GM12892 (cell line): Measurements from ENCODE around the gene LRFN2.

Experiments
- POLR2A ChIP-seq: IDR thresholded peaks from 2 replicates; pipeline ENCODE4 v1.6.1; 2011; ENCODE audit warnings: low read depth, low read length, control low read depth
- POLR2AphosphoS5 ChIP-seq: IDR thresholded peaks from 2 replicates; pipeline ENCODE4 v1.6.1; 2011; ENCODE audit warnings: low read depth, low read length, control low read depth
- TAF1 ChIP-seq: IDR thresholded peaks from 2 replicates; pipeline ENCODE4 v1.6.1; 2011; ENCODE audit warnings: low read depth, mild to moderate bottlenecking, control low read depth, low read length, borderline replicate concordance

DNA sequence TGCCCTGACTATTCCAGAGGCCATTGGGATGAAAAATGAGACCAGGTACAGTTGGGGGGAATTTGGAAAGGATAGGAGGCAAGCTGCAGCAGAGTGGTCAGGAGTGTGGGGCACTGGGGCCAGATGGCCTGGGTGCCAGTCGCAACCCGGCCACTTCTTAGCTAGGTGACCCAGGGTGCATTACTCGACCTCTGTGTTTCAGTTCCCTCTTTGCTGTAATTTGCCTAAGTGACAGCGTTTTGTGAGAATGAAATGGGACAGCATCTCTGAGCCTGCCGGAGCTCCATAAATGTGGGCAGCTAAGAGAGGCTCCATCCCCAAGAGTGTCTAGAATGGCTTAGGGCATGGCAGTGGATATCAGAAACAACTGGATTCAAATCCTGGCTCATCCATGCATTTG is 13.9 kb downstream of the LRFN2 start:
- TF ChIP-seq TAF1 (no peak), POLR2A (no peak), POLR2AphosphoS5 (no peak)
